ENCODE data around the gene BABAM2.

DNA sequence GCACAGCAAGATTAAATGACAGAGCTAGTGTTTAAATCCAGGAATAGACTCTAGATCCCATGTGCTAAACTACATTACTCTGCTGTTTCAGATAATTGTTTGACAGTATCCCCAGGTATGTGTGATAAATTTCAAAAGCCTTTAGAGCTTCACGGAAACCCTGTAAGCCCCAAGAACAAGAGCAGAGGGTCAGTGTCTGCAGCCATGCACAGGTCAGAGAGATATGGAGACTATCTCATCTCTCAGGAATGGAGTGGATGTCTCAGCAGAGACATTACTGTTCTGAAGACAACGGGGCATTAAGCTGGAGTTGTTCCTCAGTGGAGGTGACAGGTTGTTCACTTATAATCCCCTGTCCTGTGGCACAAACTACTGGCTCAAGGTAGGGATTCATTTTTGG lies 363.0 kb downstream of the BABAM2 start:
- no peak for TF ChIP-seq EGR1 (IDR thresholded peaks at IDR 0.05; ENCODE audit: low read depth in 2 of 2)
- TF ChIP-seq, protein P1, sequence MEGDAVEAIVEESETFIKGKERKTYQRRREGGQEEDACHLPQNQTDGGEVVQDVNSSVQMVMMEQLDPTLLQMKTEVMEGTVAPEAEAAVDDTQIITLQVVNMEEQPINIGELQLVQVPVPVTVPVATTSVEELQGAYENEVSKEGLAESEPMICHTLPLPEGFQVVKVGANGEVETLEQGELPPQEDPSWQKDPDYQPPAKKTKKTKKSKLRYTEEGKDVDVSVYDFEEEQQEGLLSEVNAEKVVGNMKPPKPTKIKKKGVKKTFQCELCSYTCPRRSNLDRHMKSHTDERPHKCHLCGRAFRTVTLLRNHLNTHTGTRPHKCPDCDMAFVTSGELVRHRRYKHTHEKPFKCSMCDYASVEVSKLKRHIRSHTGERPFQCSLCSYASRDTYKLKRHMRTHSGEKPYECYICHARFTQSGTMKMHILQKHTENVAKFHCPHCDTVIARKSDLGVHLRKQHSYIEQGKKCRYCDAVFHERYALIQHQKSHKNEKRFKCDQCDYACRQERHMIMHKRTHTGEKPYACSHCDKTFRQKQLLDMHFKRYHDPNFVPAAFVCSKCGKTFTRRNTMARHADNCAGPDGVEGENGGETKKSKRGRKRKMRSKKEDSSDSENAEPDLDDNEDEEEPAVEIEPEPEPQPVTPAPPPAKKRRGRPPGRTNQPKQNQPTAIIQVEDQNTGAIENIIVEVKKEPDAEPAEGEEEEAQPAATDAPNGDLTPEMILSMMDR (IDR thresholded peaks at IDR 0.05; ENCODE audit: low read depth, low read length, missing input control): no peak
- TF ChIP-seq, protein P2, sequence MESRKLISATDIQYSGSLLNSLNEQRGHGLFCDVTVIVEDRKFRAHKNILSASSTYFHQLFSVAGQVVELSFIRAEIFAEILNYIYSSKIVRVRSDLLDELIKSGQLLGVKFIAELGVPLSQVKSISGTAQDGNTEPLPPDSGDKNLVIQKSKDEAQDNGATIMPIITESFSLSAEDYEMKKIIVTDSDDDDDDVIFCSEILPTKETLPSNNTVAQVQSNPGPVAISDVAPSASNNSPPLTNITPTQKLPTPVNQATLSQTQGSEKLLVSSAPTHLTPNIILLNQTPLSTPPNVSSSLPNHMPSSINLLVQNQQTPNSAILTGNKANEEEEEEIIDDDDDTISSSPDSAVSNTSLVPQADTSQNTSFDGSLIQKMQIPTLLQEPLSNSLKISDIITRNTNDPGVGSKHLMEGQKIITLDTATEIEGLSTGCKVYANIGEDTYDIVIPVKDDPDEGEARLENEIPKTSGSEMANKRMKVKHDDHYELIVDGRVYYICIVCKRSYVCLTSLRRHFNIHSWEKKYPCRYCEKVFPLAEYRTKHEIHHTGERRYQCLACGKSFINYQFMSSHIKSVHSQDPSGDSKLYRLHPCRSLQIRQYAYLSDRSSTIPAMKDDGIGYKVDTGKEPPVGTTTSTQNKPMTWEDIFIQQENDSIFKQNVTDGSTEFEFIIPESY (IDR thresholded peaks at IDR 0.05): no peak
- TF ChIP-seq FOXA2 (IDR thresholded peaks at IDR 0.05): no peak
- TF ChIP-seq TAF1 (conservative IDR thresholded peaks at IDR 0.05): no peak
- TF ChIP-seq YY1 (IDR thresholded peaks at IDR 0.05): no peak
- no peak for TF ChIP-seq SP1 (IDR thresholded peaks at IDR 0.05)
- TF ChIP-seq, protein P3, sequence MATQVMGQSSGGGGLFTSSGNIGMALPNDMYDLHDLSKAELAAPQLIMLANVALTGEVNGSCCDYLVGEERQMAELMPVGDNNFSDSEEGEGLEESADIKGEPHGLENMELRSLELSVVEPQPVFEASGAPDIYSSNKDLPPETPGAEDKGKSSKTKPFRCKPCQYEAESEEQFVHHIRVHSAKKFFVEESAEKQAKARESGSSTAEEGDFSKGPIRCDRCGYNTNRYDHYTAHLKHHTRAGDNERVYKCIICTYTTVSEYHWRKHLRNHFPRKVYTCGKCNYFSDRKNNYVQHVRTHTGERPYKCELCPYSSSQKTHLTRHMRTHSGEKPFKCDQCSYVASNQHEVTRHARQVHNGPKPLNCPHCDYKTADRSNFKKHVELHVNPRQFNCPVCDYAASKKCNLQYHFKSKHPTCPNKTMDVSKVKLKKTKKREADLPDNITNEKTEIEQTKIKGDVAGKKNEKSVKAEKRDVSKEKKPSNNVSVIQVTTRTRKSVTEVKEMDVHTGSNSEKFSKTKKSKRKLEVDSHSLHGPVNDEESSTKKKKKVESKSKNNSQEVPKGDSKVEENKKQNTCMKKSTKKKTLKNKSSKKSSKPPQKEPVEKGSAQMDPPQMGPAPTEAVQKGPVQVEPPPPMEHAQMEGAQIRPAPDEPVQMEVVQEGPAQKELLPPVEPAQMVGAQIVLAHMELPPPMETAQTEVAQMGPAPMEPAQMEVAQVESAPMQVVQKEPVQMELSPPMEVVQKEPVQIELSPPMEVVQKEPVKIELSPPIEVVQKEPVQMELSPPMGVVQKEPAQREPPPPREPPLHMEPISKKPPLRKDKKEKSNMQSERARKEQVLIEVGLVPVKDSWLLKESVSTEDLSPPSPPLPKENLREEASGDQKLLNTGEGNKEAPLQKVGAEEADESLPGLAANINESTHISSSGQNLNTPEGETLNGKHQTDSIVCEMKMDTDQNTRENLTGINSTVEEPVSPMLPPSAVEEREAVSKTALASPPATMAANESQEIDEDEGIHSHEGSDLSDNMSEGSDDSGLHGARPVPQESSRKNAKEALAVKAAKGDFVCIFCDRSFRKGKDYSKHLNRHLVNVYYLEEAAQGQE (IDR thresholded peaks at IDR 0.05): no peak
- no peak for TF ChIP-seq RAD21 (IDR thresholded peaks at IDR 0.05)

All from liver (tissue), 3 donors.